Lung (tissue), 12 donors: ENCODE data around the gene CCDC77. TPM values are rescaled to one million over a fixed set of nuclear protein-coding genes. Genes with fewer than 3 reads are reported as not detected.

Source experiments
- ATAC-seq: fragments of 200-7000 bp; cut with Tn5 transposase; one replicate; pipeline ENCODE4 v1.9.1; 2020; ENCODE audit warnings: moderate number of reproducible peaks; ENCODE audit not compliant: insufficient read depth, low FRiP score
- DNase-seq, 3 donors: peaks; one replicate each; pipeline ENCODE4 v3.0.0-alpha.2; 2013 to 2017
- H3K27ac ChIP-seq, 2 donors: one replicate each; pipeline ENCODE4 v1.5.1; 2013; ENCODE audit warnings: mild to moderate bottlenecking in 2 of 2, moderate library complexity in 2 of 2, control low read depth in 1 of 2, inconsistent platforms in 1 of 2, low read depth in 1 of 2, low read length in 1 of 2
- H3K27me3 ChIP-seq, 3 donors: one replicate each; pipeline ENCODE4 v1.5.1; 2013; ENCODE audit warnings: low read length in 2 of 3; ENCODE audit not compliant: control insufficient read depth in 3 of 3, insufficient read depth in 3 of 3
- H3K36me3 ChIP-seq, 4 donors: one replicate each; pipeline ENCODE4 v1.5.1; 2013; ENCODE audit warnings: low read length in 4 of 4, mild to moderate bottlenecking in 1 of 4, moderate library complexity in 1 of 4; ENCODE audit not compliant: control insufficient read depth in 4 of 4, insufficient read depth in 4 of 4
- H3K4me1 ChIP-seq, 5 donors: one replicate each; pipeline ENCODE4 v1.5.1; 2013; ENCODE audit warnings: low read length in 5 of 5, mild to moderate bottlenecking in 2 of 5, moderate library complexity in 1 of 5; ENCODE audit not compliant: control insufficient read depth in 5 of 5, insufficient read depth in 5 of 5
- H3K4me3 ChIP-seq: one replicate; pipeline ENCODE4 v1.5.1; 2013; ENCODE audit warnings: mild to moderate bottlenecking, control low read depth, moderate library complexity
- H3K9ac ChIP-seq, 2 donors: one replicate each; pipeline ENCODE4 v1.5.1; 2013; ENCODE audit warnings: low read length in 2 of 2, control low read depth in 1 of 2; ENCODE audit not compliant: insufficient read depth in 1 of 2
- H3K9me3 ChIP-seq, 4 donors: one replicate each; pipeline ENCODE4 v1.5.1; 2013; ENCODE audit warnings: low read length in 3 of 4, mild to moderate bottlenecking in 1 of 4, moderate library complexity in 1 of 4; ENCODE audit not compliant: control insufficient read depth in 4 of 4, insufficient read depth in 3 of 4
- WGBS, 2 donors: extraction: QIAGEN DNeasy Blood & Tissue Kit; methylation state at CpG; one replicate each; pipeline ENCODE4 v1.1.7; 2013; 5-methylcytosine and 5-hydroxymethylcytosine counted together
- polyA plus RNA-seq, 2 donors: library from polyadenylated mRNA; stranded (reverse); fragments of 200-250 nt; gene quantifications; one replicate each; pipeline ENCODE4 v1.2.1, GENCODE V29; 2013
- total RNA-seq, 2 donors: library from RNA; depleted of rRNA in 1 of 2; stranded (reverse); fragments of >200 nt in 1 of 2; gene quantifications; one replicate each; pipeline ENCODE4 v1.2.1, GENCODE V29; 2014 to 2021
- TF ChIP-seq, protein P1 (sequence below): IDR thresholded peaks from 2 replicates; pipeline ENCODE4 v1.5.1; 2012; ENCODE audit warnings: mild to moderate bottlenecking; ENCODE audit errors: control extremely low read depth, extremely low read depth
- donor health status: control.
- donor health status: control.
- donor health status: Bipolar disorder and iron deficiency.
- donor health status: healthy.
- donor health status: DM: yes; HTN: yes; CAD: no.

CCDC77 gene
- total and polyA plus RNA-seq, 4 donors = 3.2 to 20.6 (median 5.0) TPM

DNA sequence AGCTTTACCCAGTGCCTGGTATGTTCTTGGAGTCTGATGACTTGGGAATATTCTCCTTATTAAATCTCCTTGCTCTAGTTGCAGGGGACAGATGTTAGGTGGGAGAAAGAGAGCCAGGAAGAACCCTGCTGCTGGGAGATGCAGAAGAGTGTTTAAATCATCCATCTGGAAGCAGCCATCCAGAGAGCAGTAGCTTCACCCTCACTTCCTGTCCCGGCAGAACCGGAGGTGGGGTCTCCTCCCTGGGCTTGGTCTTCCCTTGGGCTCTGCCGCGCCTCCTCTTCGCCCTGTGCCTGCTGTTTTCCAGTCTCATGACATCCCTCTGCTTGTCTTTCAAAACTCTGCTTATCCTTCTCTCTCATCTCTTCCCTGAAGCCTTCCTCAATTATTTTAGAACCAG, 73.8 kb downstream of the CCDC77 start:
- Histone ChIP-seq H3K27ac (peak overlapping the region in 1 of 2 donors; percentile 27), H3K36me3 (no peaks in the 10 kb centered on the region), H3K27me3 (no peaks in the 10 kb centered on the region), H3K4me1 (peaks cover 0 to 9% (median 0%) of the 10 kb centered on the region in 5 donors), H3K4me3 (no peak overlapping the region), H3K9ac (peak overlapping the region in 1 of 2 donors; percentile 23), H3K9me3 (no peaks in the 10 kb centered on the region)
- 46 to 47% methylated on average over 5 of the region's 5 CpGs for WGBS, 2 donors
- ATAC-seq (no peak), DNase-seq (no peak)
- TF ChIP-seq, protein P1, sequence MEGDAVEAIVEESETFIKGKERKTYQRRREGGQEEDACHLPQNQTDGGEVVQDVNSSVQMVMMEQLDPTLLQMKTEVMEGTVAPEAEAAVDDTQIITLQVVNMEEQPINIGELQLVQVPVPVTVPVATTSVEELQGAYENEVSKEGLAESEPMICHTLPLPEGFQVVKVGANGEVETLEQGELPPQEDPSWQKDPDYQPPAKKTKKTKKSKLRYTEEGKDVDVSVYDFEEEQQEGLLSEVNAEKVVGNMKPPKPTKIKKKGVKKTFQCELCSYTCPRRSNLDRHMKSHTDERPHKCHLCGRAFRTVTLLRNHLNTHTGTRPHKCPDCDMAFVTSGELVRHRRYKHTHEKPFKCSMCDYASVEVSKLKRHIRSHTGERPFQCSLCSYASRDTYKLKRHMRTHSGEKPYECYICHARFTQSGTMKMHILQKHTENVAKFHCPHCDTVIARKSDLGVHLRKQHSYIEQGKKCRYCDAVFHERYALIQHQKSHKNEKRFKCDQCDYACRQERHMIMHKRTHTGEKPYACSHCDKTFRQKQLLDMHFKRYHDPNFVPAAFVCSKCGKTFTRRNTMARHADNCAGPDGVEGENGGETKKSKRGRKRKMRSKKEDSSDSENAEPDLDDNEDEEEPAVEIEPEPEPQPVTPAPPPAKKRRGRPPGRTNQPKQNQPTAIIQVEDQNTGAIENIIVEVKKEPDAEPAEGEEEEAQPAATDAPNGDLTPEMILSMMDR = no peak

GRCh38 chr12:479161-479560, 77.7 kb downstream of the CCDC77 start:
- Histone ChIP-seq H3K4me1 (peaks cover 0 to 9% (median 0%) of the 10 kb centered on the region in 5 donors), H3K27me3 (no peaks in the 10 kb centered on the region), H3K36me3 (no peaks in the 10 kb centered on the region), H3K9me3 (no peaks in the 10 kb centered on the region), H3K4me3 (no peak overlapping the region), H3K9ac (no peak overlapping the region), H3K27ac (peak overlapping the region in 1 of 2 donors; percentile 43)
- no peak for ATAC-seq
- no peak for DNase-seq
- WGBS, 2 donors = 95% methylated on average over 4 of the region's 4 CpGs
- TF ChIP-seq, protein P1 = no peak

GRCh38 chr12:480831-481816, 79.7 kb downstream of the CCDC77 start:
- H3K27me3 ChIP-seq = no peaks in the 10 kb centered on the region
- no peak for ATAC-seq
- H3K27ac ChIP-seq = peak overlapping the region; percentile 7 to 81
- no peaks in the 10 kb centered on the region for H3K9me3 ChIP-seq
- H3K4me1 ChIP-seq = peaks cover 0 to 4% (median 0%) of the 10 kb centered on the region in 5 donors
- 71 to 78% methylated on average over 13 of the region's 13 CpGs for WGBS, 2 donors
- H3K9ac ChIP-seq = no peak overlapping the region
- H3K4me3 ChIP-seq = no peak overlapping the region
- no peaks in the 10 kb centered on the region for H3K36me3 ChIP-seq
- TF ChIP-seq, protein P1 = no peak
- peak in 1 of 3 donors; percentile 28 for DNase-seq
